Lower lobe of right lung (tissue), 2 donors: Measurements from ENCODE around the gene IRF5. TPM values are rescaled to one million over a fixed set of nuclear protein-coding genes. Genes with fewer than 3 reads are reported as not detected.

Experiments
- ATAC-seq, 2 donors: fragments of 200-7000 bp; cut with Tn5 transposase; one replicate each; pipeline ENCODE4 v1.9.1; 2020 to 2022; ENCODE audit warnings: mild to moderate bottlenecking in 2 of 2, moderate library complexity in 2 of 2
- DNase-seq: peaks from one replicate; pipeline ENCODE4 v3.0.0-alpha.2; 2020
- H3K27ac ChIP-seq: fragments of 200-600 bp; one replicate; pipeline ENCODE4 v1.8.0; 2022
- H3K27me3 ChIP-seq: fragments of 200-600 bp; one replicate; pipeline ENCODE4 v1.8.0; 2022; ENCODE audit warnings: low read depth
- H3K36me3 ChIP-seq: fragments of 200-600 bp; one replicate; pipeline ENCODE4 v1.8.0; 2022; ENCODE audit warnings: mild to moderate bottlenecking
- H3K4me1 ChIP-seq: fragments of 200-600 bp; one replicate; pipeline ENCODE4 v1.8.0; 2022
- H3K4me3 ChIP-seq: fragments of 200-600 bp; one replicate; pipeline ENCODE4 v1.8.0; 2022; ENCODE audit warnings: mild to moderate bottlenecking
- H3K9me3 ChIP-seq: fragments of 200-600 bp; one replicate; pipeline ENCODE4 v1.8.0; 2022
- CTCF ChIP-seq: fragments of 200-600 bp; IDR thresholded peaks from one replicate; pipeline ENCODE4 v1.8.0; 2022; ENCODE audit warnings: antibody characterized with exemption, mild to moderate bottlenecking
- intact Hi-C: fragments of 100-400 bp; cut with DNase I; formaldehyde crosslinking; loops from one replicate; pipeline ENCODE4 v1.11.0; 2022
- total RNA-seq: library from RNA; stranded (reverse); fragmentation: NEBNext Ultra II Directional; extraction: Animal tissue kit (Norgen Biotek cat#: 25700); gene quantifications from one replicate; pipeline ENCODE4 v1.2.1, GENCODE V29; 2021
- donor health status: DM: no; HTN: yes; CAD: no; lungs with severe emphysema.

Gene IRF5
- total RNA-seq, 1 donor from 2014 or later = 46.0 TPM

GRCh38 chr7:128921866-128922440, 15.8 kb upstream of the IRF5 start:
- TF ChIP-seq CTCF = no peak
- H3K27me3 ChIP-seq = peaks cover 21% of the 10 kb centered on the region
- H3K9me3 ChIP-seq = no peaks in the 10 kb centered on the region
- DNase-seq (no peak), ATAC-seq (no peak)
- intact Hi-C loops = no loop called here
- H3K4me1 ChIP-seq = no peaks in the 10 kb centered on the region
- H3K4me3 ChIP-seq = no peak overlapping the region
- no peak overlapping the region for H3K27ac ChIP-seq
- H3K36me3 ChIP-seq = no peaks in the 10 kb centered on the region

- intact Hi-C loops = no loop called here
- H3K36me3 ChIP-seq = no peaks in the 10 kb centered on the region
Measured at GRCh38 chr7:128922496-128923410, 15.0 kb upstream of the IRF5 start.

GRCh38 chr7:128923411-128923800, 14.3 kb upstream of the IRF5 start:
- Histone ChIP-seq H3K9me3 (no peaks in the 10 kb centered on the region), H3K27me3 (peaks cover 20% of the 10 kb centered on the region), H3K36me3 (no peaks in the 10 kb centered on the region), H3K4me3 (no peak overlapping the region), H3K4me1 (no peaks in the 10 kb centered on the region), H3K27ac (no peak overlapping the region)
- no peak for DNase-seq
- intact Hi-C loops = no loop called here
- no peak for ATAC-seq
- TF ChIP-seq CTCF = no peak

More at GRCh38 chr7:128922496-128923410, 15.0 kb upstream of the IRF5 start:
- H3K27ac ChIP-seq = no peak overlapping the region
- ATAC-seq (no peak), DNase-seq (no peak)
- H3K4me3 ChIP-seq = no peak overlapping the region
- H3K27me3 ChIP-seq = peaks cover 18% of the 10 kb centered on the region
- TF ChIP-seq CTCF = no peak
- no peaks in the 10 kb centered on the region for H3K9me3 ChIP-seq
- no peaks in the 10 kb centered on the region for H3K4me1 ChIP-seq

- Histone ChIP-seq H3K36me3 (no peaks in the 10 kb centered on the region), H3K27ac (no peak overlapping the region), H3K4me3 (no peak overlapping the region), H3K4me1 (no peaks in the 10 kb centered on the region), H3K27me3 (peaks cover 26% of the 10 kb centered on the region), H3K9me3 (no peaks in the 10 kb centered on the region)
- DNase-seq = no peak
- TF ChIP-seq CTCF = no peak
- intact Hi-C loops = no loop called here
- ATAC-seq = no peak
Measured at GRCh38 chr7:128924707-128925588, 12.8 kb upstream of the IRF5 start.

GRCh38 chr7:128928159-128928813, 9.4 kb upstream of the IRF5 start:
- intact Hi-C loops = no loop called here
- H3K4me1 ChIP-seq = peaks cover 5% of the 10 kb centered on the region
- ATAC-seq (no peak), DNase-seq (no peak)
- H3K27me3 ChIP-seq = peaks cover 16% of the 10 kb centered on the region
- H3K27ac ChIP-seq = no peak overlapping the region
- no peaks in the 10 kb centered on the region for H3K36me3 ChIP-seq
- no peaks in the 10 kb centered on the region for H3K9me3 ChIP-seq
- no peak overlapping the region for H3K4me3 ChIP-seq
- no peak for TF ChIP-seq CTCF
